HG02943 (cell line): ENCODE data around the gene CDYL2.
"Not testable (repeated sequence)": the region's sequence is repeated elsewhere in the genome, so short reads cannot be mapped to it uniquely, and the experiment has no call there.

Source experiments
- ATAC-seq: cut with Tn5 transposase; IDR thresholded peaks from one replicate; pipeline ENCODE4 v1.9.1; 2021; ENCODE audit warnings: mild to moderate bottlenecking, low read depth, moderate library complexity; ENCODE audit not compliant: unreplicated experiment

Gene CDYL2

DNA sequence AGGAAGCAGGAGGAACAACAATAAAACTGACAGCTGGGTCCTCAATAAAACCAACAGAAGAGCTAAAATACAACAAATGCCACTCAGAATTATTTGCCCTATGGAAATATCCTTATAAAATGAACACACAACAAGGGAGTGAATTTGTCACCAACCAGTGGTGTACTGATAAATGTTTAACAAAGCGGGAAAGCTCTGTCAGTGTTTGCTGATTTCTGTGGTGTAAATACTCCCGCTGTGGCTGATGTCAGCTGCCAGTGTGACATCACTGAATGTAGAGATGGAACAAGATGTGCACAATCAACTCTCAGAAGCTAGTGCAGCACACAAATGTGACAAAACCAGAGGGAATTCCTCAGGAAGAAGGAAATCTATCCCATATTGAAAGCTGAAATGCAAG is 51.9 kb downstream of the CDYL2 start:
- ATAC-seq = no peak

DNA sequence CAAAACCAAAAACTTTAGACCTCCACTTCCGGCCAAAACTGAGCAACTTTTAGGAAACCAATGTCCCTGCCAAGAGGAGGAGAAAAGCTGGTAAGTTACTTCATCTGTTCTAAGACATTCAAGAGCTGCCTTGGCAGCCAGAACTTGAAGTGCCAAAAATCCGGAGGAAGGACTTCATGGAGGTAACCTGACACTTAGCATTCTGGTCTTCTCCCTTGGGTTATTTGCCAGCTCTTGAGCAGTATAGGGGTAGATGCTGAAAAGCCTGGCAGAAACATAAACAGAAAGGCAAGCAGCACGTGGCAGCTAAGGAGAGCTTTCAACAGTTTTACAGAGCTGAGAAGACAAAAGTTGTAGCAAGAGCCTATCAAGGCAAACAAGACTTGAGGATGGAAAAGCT is 53.2 kb downstream of the CDYL2 start:
- ATAC-seq = no peak

DNA sequence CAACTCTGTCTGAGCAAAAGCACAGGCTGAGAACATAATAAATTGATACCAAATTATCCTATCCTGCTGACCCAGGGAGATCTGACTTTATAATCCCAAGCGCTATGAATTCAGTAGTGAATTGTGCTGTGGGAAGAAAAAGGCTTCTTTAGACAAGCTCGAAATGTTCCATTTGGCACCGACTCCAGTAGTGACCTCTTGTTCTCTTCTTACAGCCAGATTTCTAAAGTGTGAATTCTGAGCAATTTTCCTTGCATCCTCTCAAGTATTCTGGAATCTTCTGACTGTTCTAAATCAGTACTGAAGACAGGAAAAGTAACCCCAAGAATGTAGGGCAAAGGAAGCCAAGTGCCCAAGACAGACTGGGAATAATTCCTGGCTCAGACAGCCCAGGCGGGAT is 58.2 kb downstream of the CDYL2 start:
- no peak for ATAC-seq

GRCh38 chr16:80744856-80745255 is 59.5 kb downstream of the CDYL2 start:
- ATAC-seq = no peak

- no peak for ATAC-seq
These were observed 60.6 kb downstream of the CDYL2 start for GRCh38 chr16:80743772-80744171.

DNA sequence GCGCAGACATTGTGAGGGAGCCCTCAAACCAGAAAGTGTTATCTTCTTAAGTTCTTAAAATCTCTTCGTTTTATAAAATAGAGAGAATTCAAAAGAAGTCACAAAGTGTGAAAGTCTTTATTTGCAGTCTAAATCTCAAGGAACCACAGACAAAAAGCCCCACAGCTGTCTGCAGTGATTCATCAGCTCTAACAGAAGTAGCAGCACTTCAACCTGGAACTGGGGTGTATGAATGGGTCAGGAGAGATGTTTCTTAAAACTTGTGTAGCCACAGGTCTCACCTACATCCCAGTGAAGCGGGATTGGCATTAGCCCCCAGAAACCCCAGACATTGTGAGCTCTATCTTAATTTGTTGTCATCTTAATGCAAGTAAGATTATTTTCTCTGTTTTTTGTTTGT is 61.1 kb downstream of the CDYL2 start:
- no peak for ATAC-seq

- ATAC-seq = no peak
These were observed 62.1 kb downstream of the CDYL2 start for GRCh38 chr16:80742331-80742730.

DNA sequence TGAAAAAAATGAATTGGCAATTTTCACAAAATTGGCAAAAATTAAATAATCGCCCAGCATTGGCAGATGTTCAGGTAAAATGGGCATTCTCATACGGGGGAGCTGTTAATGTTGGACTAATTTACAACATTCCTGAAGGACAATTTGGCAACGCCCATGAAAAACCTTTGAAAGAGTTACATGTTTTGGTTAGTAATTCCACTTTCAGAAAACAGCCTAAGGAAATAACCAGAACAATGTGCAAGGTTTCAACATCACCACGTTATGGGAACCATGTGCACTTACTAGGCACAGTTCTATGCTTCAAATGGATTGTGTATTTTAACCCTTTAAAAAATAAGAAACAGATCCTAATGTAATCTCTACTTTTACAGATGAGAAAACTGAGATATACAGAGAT is 62.7 kb downstream of the CDYL2 start:
- no peak for ATAC-seq

- no peak for ATAC-seq
These were observed 64.9 kb downstream of the CDYL2 start for GRCh38 chr16:80739523-80739922.

DNA sequence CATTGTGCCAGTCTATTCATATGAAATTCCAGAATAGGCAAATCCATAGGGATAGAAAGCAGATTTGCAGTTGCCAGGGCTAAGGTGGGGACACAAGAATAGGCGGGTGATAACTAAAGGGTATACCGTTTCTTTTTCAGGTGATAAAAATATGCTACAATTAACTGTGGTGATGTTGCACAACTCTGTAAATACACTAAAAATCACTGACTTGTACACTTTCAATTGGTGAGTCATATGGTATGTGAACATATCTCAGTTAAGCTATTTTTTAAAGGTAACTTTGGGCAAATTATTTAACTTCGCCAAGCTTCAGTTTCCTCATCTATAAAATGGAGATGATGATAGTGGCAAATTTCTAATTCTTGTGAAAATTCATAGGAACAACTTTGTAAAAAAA is 65.9 kb downstream of the CDYL2 start:
- ATAC-seq = no peak

DNA sequence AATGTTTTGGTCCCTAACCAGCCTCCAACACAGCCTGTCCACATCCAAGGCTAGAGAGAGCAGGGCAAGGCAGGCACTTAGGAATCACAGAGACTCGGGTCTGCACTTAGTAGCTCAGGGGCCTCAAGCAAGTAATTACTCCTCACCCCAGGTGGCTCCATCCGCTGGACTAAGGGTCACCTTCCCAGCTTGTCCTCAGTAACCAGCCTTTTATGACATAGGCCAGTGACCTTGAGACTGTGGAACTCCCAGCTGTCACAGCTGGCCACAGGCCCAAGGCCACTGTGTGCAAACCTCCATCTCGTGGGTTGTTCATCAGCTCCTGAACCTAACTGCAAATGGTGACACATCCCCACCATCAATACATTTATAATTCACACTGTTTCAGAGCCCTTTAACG is 68.6 kb downstream of the CDYL2 start:
- no peak for ATAC-seq

DNA sequence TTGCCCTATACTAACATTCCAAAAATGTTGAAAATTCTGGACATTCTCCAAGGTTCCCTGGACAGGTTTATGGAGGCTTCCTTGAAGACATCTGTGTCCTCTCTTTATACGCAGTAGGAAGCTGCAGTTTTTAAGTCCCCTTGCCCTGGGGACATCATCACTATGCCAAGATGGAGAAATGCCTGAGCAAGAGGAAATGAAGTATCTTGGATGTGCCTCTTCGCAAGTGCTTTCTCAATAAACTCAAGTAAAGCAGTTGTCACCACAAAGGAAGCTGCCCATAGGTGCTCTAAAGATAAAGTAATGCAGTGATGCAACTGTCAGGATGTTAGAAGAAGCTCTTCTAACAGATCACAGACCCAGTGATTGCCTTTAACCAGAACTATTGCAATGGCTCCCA is 71.0 kb downstream of the CDYL2 start:
- no peak for ATAC-seq

- no peak for ATAC-seq
These were observed 72.5 kb downstream of the CDYL2 start for GRCh38 chr16:80731915-80732314.

GRCh38 chr16:80727066-80727763 is 77.2 kb downstream of the CDYL2 start:
- ATAC-seq = not testable (repeated sequence)

DNA sequence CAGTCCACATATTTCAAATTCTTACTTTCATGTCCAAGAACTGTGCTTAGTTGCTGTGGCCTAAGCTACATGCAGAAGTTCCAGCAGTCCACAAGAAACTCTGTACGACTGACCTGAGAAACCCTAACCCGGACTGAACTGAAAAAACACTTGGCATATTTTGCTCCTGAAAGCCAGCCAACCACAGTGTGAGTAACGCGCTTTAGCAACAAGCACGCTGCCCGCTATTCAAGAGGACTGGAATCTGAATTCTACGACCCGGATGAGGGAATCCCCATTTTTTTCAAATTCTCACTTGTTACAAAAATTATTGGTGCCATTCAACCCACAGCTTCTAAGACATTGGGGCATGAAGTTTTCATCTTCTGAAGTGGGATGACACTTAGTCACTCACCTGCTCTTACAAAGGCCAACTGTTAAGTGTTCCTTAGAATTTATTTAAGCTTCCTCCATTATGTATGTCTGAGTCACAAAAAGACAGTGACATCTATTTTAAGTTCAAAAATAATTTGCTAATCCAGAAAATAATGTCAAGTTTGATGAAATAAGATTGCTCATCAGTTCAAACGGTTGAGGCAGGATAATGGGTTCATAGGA is 78.7 kb downstream of the CDYL2 start:
- no peak for ATAC-seq

GRCh38 chr16:80723981-80724380 is 80.4 kb downstream of the CDYL2 start:
- no peak for ATAC-seq

- no peak for ATAC-seq
These were observed 81.3 kb downstream of the CDYL2 start for GRCh38 chr16:80723091-80723490.

DNA sequence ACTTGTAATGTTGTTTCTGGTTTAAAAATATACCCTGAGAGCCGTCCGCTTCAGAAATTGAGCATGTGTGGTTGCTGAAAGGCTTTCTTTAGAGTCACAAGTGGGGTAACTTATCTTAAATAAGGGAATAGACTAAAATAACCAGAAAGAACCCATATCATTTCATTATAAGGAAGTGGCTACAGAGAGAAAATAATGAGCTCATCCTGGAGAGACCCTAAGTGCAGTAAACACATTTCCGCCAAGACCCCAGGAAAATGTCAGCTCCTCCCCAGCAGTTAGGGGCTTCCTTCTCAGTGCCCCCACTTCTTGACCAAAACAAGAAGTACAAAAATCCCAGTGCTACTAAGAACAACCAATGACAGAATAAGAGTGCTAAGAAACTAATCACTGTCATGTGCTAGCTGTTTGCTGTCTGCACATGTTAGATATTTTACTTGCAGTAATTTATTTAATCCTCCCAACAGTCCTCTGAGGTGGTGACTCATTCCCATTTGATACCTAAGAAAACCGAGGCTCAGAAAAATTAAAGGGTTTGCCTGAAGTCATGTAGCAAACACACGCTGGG is 83.5 kb downstream of the CDYL2 start:
- no peak for ATAC-seq

DNA sequence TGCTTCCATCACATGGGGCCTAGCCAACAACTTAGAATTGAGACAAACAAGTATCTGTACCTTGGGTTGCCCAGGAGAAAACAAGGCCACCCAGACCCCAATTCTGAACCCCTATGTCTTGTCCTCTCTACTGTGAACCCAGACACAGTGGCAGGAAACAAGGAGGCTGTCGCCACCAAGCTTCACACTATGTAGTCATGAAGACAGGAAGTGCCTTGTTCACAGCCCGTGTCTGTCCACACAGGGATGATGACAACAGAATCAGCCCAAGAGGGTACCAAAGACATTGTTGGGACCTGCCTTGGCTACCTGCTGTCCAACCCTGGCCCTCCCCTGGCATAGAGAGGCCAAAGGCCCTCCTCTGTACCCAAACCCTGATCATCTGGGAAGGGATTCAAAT is 84.8 kb downstream of the CDYL2 start:
- ATAC-seq = no peak

GRCh38 chr16:80718480-80719220 is 85.7 kb downstream of the CDYL2 start:
- no peak for ATAC-seq

- no peak for ATAC-seq
These were observed 86.8 kb downstream of the CDYL2 start for GRCh38 chr16:80717611-80718010.
